HFFc6 (cell line): Measurements from ENCODE around the gene OR56A5. TPM values are rescaled to one million over a fixed set of nuclear protein-coding genes. Genes with fewer than 3 reads are reported as not detected.

Source experiments
- DNase-seq: peaks from one replicate; pipeline ENCODE4 v3.0.0-alpha.2; 2018
- H3K27ac Mint-ChIP-seq: 2 replicates; pipeline ENCODE4 v1.8.0; 2020; ENCODE audit warnings: mild to moderate bottlenecking, mixed read lengths
- H3K27me3 Mint-ChIP-seq: 2 replicates; pipeline ENCODE4 v1.8.0; 2021; ENCODE audit warnings: mild to moderate bottlenecking, moderate library complexity, mixed read lengths; ENCODE audit not compliant: insufficient read depth
- H3K36me3 Mint-ChIP-seq: 2 replicates; pipeline ENCODE4 v1.8.0; 2021; ENCODE audit warnings: low read depth, mixed read lengths
- H3K4me1 Mint-ChIP-seq: 2 replicates; pipeline ENCODE4 v1.8.0; 2020; ENCODE audit warnings: low read depth, mixed read lengths
- H3K4me3 Mint-ChIP-seq: 2 replicates; pipeline ENCODE4 v1.8.0; 2020; ENCODE audit warnings: mild to moderate bottlenecking, moderate library complexity, mixed read lengths
- H3K9me3 Mint-ChIP-seq: 2 replicates; pipeline ENCODE4 v1.8.0; 2020; ENCODE audit warnings: mild to moderate bottlenecking, mixed read lengths
- total RNA-seq, 6 experiments: library from RNA; stranded (reverse); fragmentation: NEBNext Ultra II Directional; extraction: Animal tissue kit (Norgen Biotek cat#: 25700); gene quantifications; 2 replicates in 1 of 6; 3 replicates in 5 of 6; pipeline ENCODE4 v1.2.3, GENCODE V29; 2021
- TF ChIP-seq, protein P1 (sequence below): fragments of 200-600 bp; sonication (generic); IDR thresholded peaks from 2 replicates; pipeline ENCODE4 v1.5.0; 2021; ENCODE audit warnings: antibody characterized with exemption, mild to moderate bottlenecking

Gene OR56A5
- total RNA-seq, 6 experiments from 2014 or later: not detected

DNA sequence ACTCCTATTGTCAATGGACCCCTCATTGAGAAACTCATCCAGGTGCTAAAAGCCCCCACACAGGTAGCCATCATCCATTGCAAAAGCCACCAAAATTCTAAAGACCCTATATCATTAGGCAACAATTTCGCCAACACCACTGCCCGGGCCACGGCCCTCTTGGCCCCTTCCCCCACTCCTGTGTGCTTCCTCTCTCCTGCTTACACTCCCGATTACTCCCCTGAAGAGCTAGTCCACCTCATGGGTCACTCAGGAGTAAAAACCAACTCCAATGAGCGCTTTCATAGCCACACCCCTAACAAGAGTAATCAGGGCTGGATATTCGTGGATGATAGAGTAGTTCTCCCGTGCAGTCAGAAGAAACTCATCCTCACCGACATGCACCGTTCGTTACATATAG is 35.2 kb downstream of the OR56A5 start:
- TF ChIP-seq, protein P1, sequence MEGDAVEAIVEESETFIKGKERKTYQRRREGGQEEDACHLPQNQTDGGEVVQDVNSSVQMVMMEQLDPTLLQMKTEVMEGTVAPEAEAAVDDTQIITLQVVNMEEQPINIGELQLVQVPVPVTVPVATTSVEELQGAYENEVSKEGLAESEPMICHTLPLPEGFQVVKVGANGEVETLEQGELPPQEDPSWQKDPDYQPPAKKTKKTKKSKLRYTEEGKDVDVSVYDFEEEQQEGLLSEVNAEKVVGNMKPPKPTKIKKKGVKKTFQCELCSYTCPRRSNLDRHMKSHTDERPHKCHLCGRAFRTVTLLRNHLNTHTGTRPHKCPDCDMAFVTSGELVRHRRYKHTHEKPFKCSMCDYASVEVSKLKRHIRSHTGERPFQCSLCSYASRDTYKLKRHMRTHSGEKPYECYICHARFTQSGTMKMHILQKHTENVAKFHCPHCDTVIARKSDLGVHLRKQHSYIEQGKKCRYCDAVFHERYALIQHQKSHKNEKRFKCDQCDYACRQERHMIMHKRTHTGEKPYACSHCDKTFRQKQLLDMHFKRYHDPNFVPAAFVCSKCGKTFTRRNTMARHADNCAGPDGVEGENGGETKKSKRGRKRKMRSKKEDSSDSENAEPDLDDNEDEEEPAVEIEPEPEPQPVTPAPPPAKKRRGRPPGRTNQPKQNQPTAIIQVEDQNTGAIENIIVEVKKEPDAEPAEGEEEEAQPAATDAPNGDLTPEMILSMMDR: no peak
- peaks cover 3% of the 10 kb centered on the region; the same call in 1 of the 2 replicates for H3K27me3 Mint-ChIP-seq
- H3K27ac Mint-ChIP-seq: no peak overlapping the region
- H3K4me1 Mint-ChIP-seq: no peaks in the 10 kb centered on the region
- H3K4me3 Mint-ChIP-seq: no peak overlapping the region
- H3K36me3 Mint-ChIP-seq: peaks cover 17% of the 10 kb centered on the region
- DNase-seq: no peak
- peaks cover 84% of the 10 kb centered on the region for H3K9me3 Mint-ChIP-seq

DNA sequence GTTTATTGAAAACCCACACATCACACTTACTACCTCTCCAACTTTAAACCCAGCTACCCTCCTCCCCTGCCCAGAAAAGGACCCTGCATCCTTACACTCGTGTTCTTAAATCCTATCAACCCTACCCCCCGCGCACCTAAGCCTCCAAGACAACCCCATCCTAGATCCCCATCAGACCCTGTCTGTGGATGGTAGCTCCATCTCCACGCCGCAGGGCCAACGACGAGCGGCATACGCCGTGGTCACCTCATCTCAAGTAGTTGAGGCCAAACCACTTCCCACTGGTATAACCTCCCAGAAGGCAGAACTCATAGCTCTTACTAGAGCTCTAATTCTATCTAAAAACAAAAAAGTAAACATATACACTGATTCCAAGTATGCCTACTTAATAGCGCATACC is 35.6 kb downstream of the OR56A5 start:
- Mint-ChIP-seq H3K9me3 (peaks cover 80% of the 10 kb centered on the region), H3K4me3 (no peak overlapping the region), H3K27me3 (peaks cover 3% of the 10 kb centered on the region; the same call in 1 of the 2 replicates), H3K36me3 (peaks cover 17% of the 10 kb centered on the region), H3K27ac (no peak overlapping the region), H3K4me1 (no peaks in the 10 kb centered on the region)
- TF ChIP-seq, protein P1: no peak
- no peak for DNase-seq

DNA sequence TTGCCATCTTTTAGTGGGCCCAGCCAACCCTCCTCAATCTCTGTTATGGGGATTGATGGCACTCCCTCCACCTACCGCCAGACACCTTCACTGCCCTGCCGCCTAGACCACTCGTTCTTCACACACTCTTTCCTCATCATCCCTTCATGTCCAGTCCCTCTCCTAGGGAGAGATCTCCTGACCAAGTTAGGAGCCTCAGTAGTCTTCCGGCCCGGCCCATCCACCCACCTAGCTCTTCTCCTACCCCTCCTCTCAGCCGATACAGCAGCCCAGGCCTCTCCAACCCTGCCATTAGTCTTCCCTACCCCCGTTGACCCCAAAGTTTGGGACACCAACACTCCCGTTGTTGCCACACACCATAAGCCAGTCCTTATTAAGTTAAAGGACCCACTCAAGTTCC is 37.2 kb downstream of the OR56A5 start:
- Mint-ChIP-seq H3K9me3 (peaks cover 66% of the 10 kb centered on the region), H3K4me3 (no peak overlapping the region), H3K27ac (no peak overlapping the region), H3K4me1 (no peaks in the 10 kb centered on the region), H3K27me3 (peaks cover 3% of the 10 kb centered on the region; the same call in 1 of the 2 replicates), H3K36me3 (peaks cover 17% of the 10 kb centered on the region)
- no peak for DNase-seq
- TF ChIP-seq, protein P1: no peak

- no peak overlapping the region for H3K4me3 Mint-ChIP-seq
- no peak for DNase-seq
- peaks cover 17% of the 10 kb centered on the region for H3K36me3 Mint-ChIP-seq
- TF ChIP-seq, protein P1: no peak
- H3K4me1 Mint-ChIP-seq: no peaks in the 10 kb centered on the region
- peaks cover 3% of the 10 kb centered on the region; the same call in 1 of the 2 replicates for H3K27me3 Mint-ChIP-seq
- peaks cover 61% of the 10 kb centered on the region for H3K9me3 Mint-ChIP-seq
- H3K27ac Mint-ChIP-seq: no peak overlapping the region
Observed at GRCh38 chr11:5930614-5931013, 37.7 kb downstream of the OR56A5 start.

DNA sequence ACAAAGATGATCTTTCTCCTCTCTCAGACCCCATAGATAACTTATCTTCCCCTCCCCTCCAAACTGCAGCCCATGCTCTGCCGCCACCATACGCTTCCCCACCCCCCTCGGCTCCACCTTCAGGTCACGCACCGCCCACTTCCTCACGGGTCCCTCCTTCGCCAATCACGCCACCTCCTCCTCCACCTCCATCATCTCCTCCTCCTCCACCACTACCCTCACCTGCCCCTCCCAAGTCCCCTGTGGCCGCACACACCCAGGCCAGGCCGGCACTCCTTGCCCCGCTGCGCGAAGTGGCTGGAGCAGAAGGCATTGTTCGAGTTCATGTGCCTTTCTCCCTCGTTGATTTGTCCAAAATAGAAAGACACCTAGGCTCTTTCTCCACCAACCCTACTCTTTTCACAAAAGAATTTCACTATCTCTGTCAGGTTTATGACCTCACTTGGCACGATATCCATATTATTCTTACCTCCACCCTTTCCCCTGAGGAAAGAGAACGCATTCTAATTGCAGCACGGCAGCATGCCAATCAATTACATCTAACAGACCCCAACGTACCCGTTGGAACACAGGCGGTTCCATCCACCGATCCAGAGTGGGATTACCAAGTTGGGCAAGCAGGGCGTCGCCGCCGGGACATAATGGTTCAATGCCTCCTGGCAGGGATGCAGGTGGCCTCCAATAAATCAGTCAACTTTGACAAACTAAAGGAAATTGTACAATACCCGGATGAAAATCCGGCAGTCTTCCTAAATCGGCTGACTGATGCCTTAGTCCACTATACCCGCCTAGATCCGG is 38.5 kb downstream of the OR56A5 start:
- TF ChIP-seq, protein P1: no peak
- H3K9me3 Mint-ChIP-seq: peaks cover 57% of the 10 kb centered on the region
- no peak overlapping the region for H3K27ac Mint-ChIP-seq
- H3K4me3 Mint-ChIP-seq: no peak overlapping the region
- peaks cover 3% of the 10 kb centered on the region; the same call in 1 of the 2 replicates for H3K27me3 Mint-ChIP-seq
- no peaks in the 10 kb centered on the region for H3K4me1 Mint-ChIP-seq
- H3K36me3 Mint-ChIP-seq: peaks cover 17% of the 10 kb centered on the region
- DNase-seq: no peak
